ENCODE data around the gene ABCD3. TPM values are rescaled to one million over a fixed set of nuclear protein-coding genes. Genes with fewer than 3 reads are reported as not detected.

The ABCD3 gene
- total and polyA plus RNA-seq, 2 of the 8 experiments (the other 6 are each of a cell fraction or from before 2014, with no cell fraction given): 6.6 to 29.4 TPM

- no peak overlapping the region for H3K4me2 ChIP-seq (ENCODE audit: insufficient read depth in 1 of 2, low read depth in 2 of 2, low read length in 2 of 2)
- H2AFZ ChIP-seq (ENCODE audit: low read length): no peak overlapping the region
- H2BK20ac ChIP-seq (ENCODE audit: low read length): no peak overlapping the region
- DNase-seq (ENCODE audit: low read depth in 1 of 2, low spot score in 2 of 2) (no peak), FAIRE-seq (no peak)
- no peak overlapping the region for H3K4ac ChIP-seq (replicated peaks; ENCODE audit: insufficient read length, low read depth, low read length)
- no peak overlapping the region for H2BK12ac ChIP-seq (ENCODE audit: low read depth, low read length)
- no peak overlapping the region for H4K5ac ChIP-seq (ENCODE audit: insufficient read length, low read depth, low read length)
- no peak overlapping the region for H3K56ac ChIP-seq (replicated peaks; ENCODE audit: insufficient read length, low read depth, low read length)
- CTCF ChIA-PET (ENCODE audit: partially characterized antibody): interaction anchor here (1.1 to 1.3 kb wide), 2 partner anchors 26 to 44 kb away, joined by 3 to 5 read pairs; no protein-coding TSS in a partner anchor
- H3K18ac ChIP-seq (ENCODE audit: extremely low read depth, low read length): no peak overlapping the region
- H3K79me1 ChIP-seq (ENCODE audit: low read depth, low read length): no peaks in the 10 kb centered on the region
- no peaks in the 10 kb centered on the region for H3K27me3 ChIP-seq (replicated peaks in 1 of 4; ENCODE audit: control insufficient read depth in 3 of 4, extremely low read depth in 1 of 4, insufficient read depth in 3 of 4, low read length in 3 of 4)
- no peak overlapping the region for H2BK15ac ChIP-seq (ENCODE audit: low read length)
- no peaks in the 10 kb centered on the region for H3K23me2 ChIP-seq (ENCODE audit: low read depth, low read length)
- H2BK120ac ChIP-seq (replicated peaks; ENCODE audit: low read depth, low read length): no peak overlapping the region
- H2AK5ac ChIP-seq (ENCODE audit: low read depth, low read length): no peak overlapping the region
- no peaks in the 10 kb centered on the region for H4K20me1 ChIP-seq (replicated peaks in 1 of 2; ENCODE audit: control insufficient read depth in 1 of 2, insufficient read depth in 2 of 2, low read length in 2 of 2)
- POLR2A ChIA-PET (ENCODE audit: partially characterized antibody): no interaction called here
- H3K36me3 ChIP-seq (ENCODE audit: control insufficient read depth in 2 of 4, insufficient read depth in 4 of 4, low read length in 3 of 4): no peaks in the 10 kb centered on the region
- H3K27ac ChIP-seq (ENCODE audit: low read depth, low read length): no peak overlapping the region
- no peak overlapping the region for H3K23ac ChIP-seq (ENCODE audit: insufficient read length)
- TF ChIP-seq RXRA (IDR thresholded peaks at IDR 0.05; ENCODE audit: insufficient read depth, low read depth, low read length) (no peak), TEAD4 (IDR thresholded peaks at IDR 0.05; ENCODE audit: low read depth, low read length) (no peak), CTCF (IDR thresholded peaks at IDR 0.05; ENCODE audit: control extremely low read depth in 1 of 3, insufficient read depth in 1 of 3, low read depth in 1 of 3, low read length in 3 of 3) (no peak)
- no peak overlapping the region for H3K4me3 ChIP-seq (ENCODE audit: extremely low read depth in 1 of 4, insufficient read depth in 2 of 4, low read depth in 3 of 4, low read length in 4 of 4)
- peaks cover 13 to 17% of the 10 kb centered on the region in 2 experiments for H3K9me3 ChIP-seq (ENCODE audit: insufficient read depth in 2 of 2, low read depth in 1 of 2, low read length in 1 of 2)
- no peak overlapping the region for H3K9ac ChIP-seq (replicated peaks in 1 of 4; ENCODE audit: extremely low read depth in 1 of 4, low read depth in 3 of 4, low read length in 3 of 4)
- no peak overlapping the region for H4K91ac ChIP-seq (replicated peaks; ENCODE audit: insufficient read length, low read length)
- H4K8ac ChIP-seq (ENCODE audit: extremely low read depth, insufficient read depth, low read length): no peak overlapping the region
- 81% methylated on average over 1 of the region's 1 CpG; no CpG with 5 or more reads in 1 of the 2 experiments for WGBS, 2 experiments (ENCODE audit: extremely low coverage in 1 of 2, insufficient coverage in 1 of 2, insufficient read length in 1 of 2, insufficient replicate concordance in 2 of 2, low coverage in 1 of 2, low lambda C conversion rate in 2 of 2, missing lambda C conversion rate in 1 of 2)
- H2BK5ac ChIP-seq (ENCODE audit: low read depth, low read length): no peak overlapping the region
- H3K14ac ChIP-seq (ENCODE audit: insufficient read length): no peak overlapping the region
- peaks cover 0 to 61% of the 10 kb centered on the region in 2 experiments; a peak in 2 of 4 replicates for H3K79me2 ChIP-seq (ENCODE audit: control insufficient read depth in 1 of 2, insufficient read depth in 2 of 2, low read length in 2 of 2)
- H3K4me1 ChIP-seq (replicated peaks in 1 of 4; ENCODE audit: control insufficient read depth in 3 of 4, insufficient read depth in 4 of 4, low read length in 3 of 4): no peaks in the 10 kb centered on the region
These were observed 21.9 kb downstream of the ABCD3 start for GRCh38 chr1:94440088-94440487.
